CD14-positive monocyte (primary cell): ENCODE data around the gene PPP3CA. TPM values are rescaled to one million over a fixed set of nuclear protein-coding genes. Genes with fewer than 3 reads are reported as not detected.

Experiments used
- DNase-seq, 3 donors: peaks; one replicate each; pipeline ENCODE4 v3.0.0-alpha.2; 2011 to 2022
- H2AFZ ChIP-seq: 2 replicates; pipeline ENCODE4 v1.6.0; 2012; ENCODE audit warnings: mild to moderate bottlenecking, low read depth, low read length, inconsistent platforms; ENCODE audit not compliant: insufficient read depth, poor library complexity, severe bottlenecking
- H3K27ac ChIP-seq, 2 donors: 1 replicate in 1 of 2; 2 replicates in 1 of 2; pipeline ENCODE4 v1.5.1; 2012 to 2013; ENCODE audit warnings: low read length in 2 of 2, control low read depth in 1 of 2, inconsistent platforms in 1 of 2, low read depth in 1 of 2, mild to moderate bottlenecking in 1 of 2
- H3K27me3 ChIP-seq, 2 donors: one replicate each; pipeline versions ENCODE4 v1.6.0 to v1.6.1; 2011 to 2013; ENCODE audit warnings: low read length in 2 of 2; ENCODE audit not compliant: control insufficient read depth in 2 of 2, insufficient read depth in 2 of 2
- H3K36me3 ChIP-seq, 2 donors: replicated peaks in 1 of 2; 1 replicate in 1 of 2; 2 replicates in 1 of 2; pipeline versions ENCODE4 v1.5.1 to v1.6.1; 2012 to 2013; ENCODE audit warnings: low read length in 2 of 2, control low read depth in 1 of 2, inconsistent platforms in 1 of 2, mild to moderate bottlenecking in 1 of 2; ENCODE audit not compliant: insufficient read depth in 2 of 2, control insufficient read depth in 1 of 2
- H3K4me1 ChIP-seq, 2 donors: 1 replicate in 1 of 2; 2 replicates in 1 of 2; pipeline versions ENCODE4 v1.5.1 to v1.6.1; 2012 to 2013; ENCODE audit warnings: low read length in 2 of 2, control low read depth in 1 of 2, inconsistent platforms in 1 of 2, mild to moderate bottlenecking in 1 of 2, moderate library complexity in 1 of 2; ENCODE audit not compliant: insufficient read depth in 2 of 2, control insufficient read depth in 1 of 2
- H3K4me2 ChIP-seq: replicated peaks from 2 replicates; pipeline ENCODE3; 2012; ENCODE audit warnings: low read length, moderate library complexity, mild to moderate bottlenecking; ENCODE audit not compliant: poor library complexity, severe bottlenecking; ENCODE audit errors: extremely low read depth
- H3K4me3 ChIP-seq, 3 experiments: fragments of 200-600 bp in 1 of 3; sonication (generic) in 1 of 3; replicated peaks in 1 of 3; 1 replicate in 2 of 3; 2 replicates in 1 of 3; pipeline ENCODE4 v1.5.1; 2011 to 2013; ENCODE audit warnings: low read length in 3 of 3, mild to moderate bottlenecking in 3 of 3, control low read depth in 2 of 3, low read depth in 2 of 3, inconsistent platforms in 1 of 3, moderate library complexity in 1 of 3
- H3K79me2 ChIP-seq: 2 replicates; pipeline ENCODE4 v1.6.0; 2012; ENCODE audit warnings: mild to moderate bottlenecking, control low read depth, inconsistent platforms, low read length, moderate library complexity; ENCODE audit not compliant: insufficient read depth
- H3K9ac ChIP-seq: 2 replicates; pipeline ENCODE4 v1.6.0; 2017; ENCODE audit warnings: low read length, mild to moderate bottlenecking; ENCODE audit not compliant: insufficient read depth, poor library complexity, severe bottlenecking
- H3K9me3 ChIP-seq, 2 donors: replicated peaks in 1 of 2; 1 replicate in 1 of 2; 2 replicates in 1 of 2; pipeline versions ENCODE4 v1.5.1 to v1.6.1; 2012 to 2013; ENCODE audit warnings: low read length in 2 of 2, control low read depth in 1 of 2; ENCODE audit not compliant: control insufficient read depth in 1 of 2, insufficient read depth in 1 of 2
- H4K20me1 ChIP-seq: 2 replicates; pipeline ENCODE4 v1.6.0; 2012; ENCODE audit warnings: mild to moderate bottlenecking, low read length, control low read depth, moderate library complexity; ENCODE audit not compliant: insufficient read depth
- H3K27ac Mint-ChIP-seq, 7 donors: one replicate each; pipeline ENCODE4 v1.8.0; 2020; ENCODE audit warnings: mild to moderate bottlenecking in 7 of 7, mixed read lengths in 7 of 7, moderate library complexity in 6 of 7, inconsistent platforms in 2 of 7
- H3K27me3 Mint-ChIP-seq, 3 donors: one replicate each; pipeline ENCODE4 v1.8.0; 2021 to 2022; ENCODE audit warnings: low read depth in 3 of 3, mild to moderate bottlenecking in 3 of 3, mixed read lengths in 3 of 3, moderate library complexity in 3 of 3, inconsistent platforms in 1 of 3
- H3K36me3 Mint-ChIP-seq, 2 donors: one replicate each; pipeline ENCODE4 v1.8.0; 2020; ENCODE audit warnings: mixed read lengths in 2 of 2, inconsistent platforms in 1 of 2, mild to moderate bottlenecking in 1 of 2
- H3K4me1 Mint-ChIP-seq: one replicate; pipeline ENCODE4 v1.8.0; 2020; ENCODE audit warnings: mild to moderate bottlenecking, mixed read lengths
- H3K4me3 Mint-ChIP-seq, 2 donors: one replicate each; pipeline ENCODE4 v1.8.0; 2020; ENCODE audit warnings: mild to moderate bottlenecking in 2 of 2, mixed read lengths in 2 of 2, moderate library complexity in 1 of 2
- H3K9me3 Mint-ChIP-seq, 7 donors: one replicate each; pipeline ENCODE4 v1.8.0; 2020 to 2022; ENCODE audit warnings: mixed read lengths in 7 of 7, mild to moderate bottlenecking in 6 of 7, moderate library complexity in 6 of 7, inconsistent platforms in 2 of 7
- WGBS: methylation state at CpG from one replicate; pipeline ENCODE4 v1.1.5; 2013; ENCODE audit warnings: missing lambda C conversion rate; ENCODE audit not compliant: insufficient coverage; 5-methylcytosine and 5-hydroxymethylcytosine counted together
- intact Hi-C, 2 donors: fragments of 100-400 bp; cut with micrococcal nuclease; formaldehyde crosslinking; loops; one replicate each; pipeline versions ENCODE4 v1.15.0 to v1.15.1; 2023
- polyA plus RNA-seq, 3 donors: library from polyadenylated mRNA; depleted of rRNA in 1 of 3; unstranded in 2 of 3; stranded (reverse) in 1 of 3; fragments of 300-500 nt in 2 of 3; fragments of >200 nt in 1 of 3; fragmentation: Illumina TruSeq in 2 of 3; gene quantifications; 1 replicate in 2 of 3; 2 replicates in 1 of 3; pipeline ENCODE4 v1.2.3, GENCODE V29; 2012 to 2021
- TF ChIP-seq, protein P1 (sequence below): fragments of 200-600 bp; IDR thresholded peaks from one replicate; pipeline ENCODE4 v1.8.0; 2022; ENCODE audit warnings: antibody characterized with exemption, mild to moderate bottlenecking

PPP3CA gene
- polyA plus RNA-seq, 3 donors: 5.1 to 9.7 (median 8.9) TPM

DNA sequence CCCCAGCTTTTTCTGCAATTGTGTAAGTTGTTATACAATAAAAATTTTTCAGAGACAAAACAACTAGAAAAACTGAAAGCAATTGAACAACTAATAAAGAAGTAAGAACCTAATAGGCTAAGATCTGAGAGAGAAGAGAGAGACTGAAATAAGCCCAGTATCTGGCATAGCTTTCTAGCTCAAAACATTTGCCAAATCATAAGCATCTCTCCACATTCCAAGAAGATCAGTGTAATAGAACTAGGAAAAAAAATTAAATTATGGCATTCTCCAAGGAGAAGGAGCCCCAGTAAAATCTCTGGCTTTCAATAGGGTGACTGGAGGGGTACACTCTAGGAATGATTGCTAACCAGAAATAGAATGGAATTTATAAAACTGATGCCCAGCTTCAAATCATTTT is 19.0 kb upstream of the PPP3CA start:
- Mint-ChIP-seq H3K9me3 (peaks cover 4 to 20% (median 9%) of the 10 kb centered on the region in 7 donors), H3K27me3 (peaks cover 0 to 3% (median 0%) of the 10 kb centered on the region in 3 donors), H3K4me1 (no peaks in the 10 kb centered on the region), H3K27ac (no peak overlapping the region), H3K36me3 (no peaks in the 10 kb centered on the region), H3K4me3 (no peak overlapping the region)
- Histone ChIP-seq H3K36me3 (no peaks in the 10 kb centered on the region), H3K4me2 (no peak overlapping the region), H3K79me2 (no peaks in the 10 kb centered on the region), H3K9me3 (peaks cover 0 to 2% of the 10 kb centered on the region in 2 donors), H2AFZ (no peak overlapping the region), H4K20me1 (no peaks in the 10 kb centered on the region), H3K27me3 (no peaks in the 10 kb centered on the region), H3K27ac (no peak overlapping the region), H3K4me3 (no peak overlapping the region), H3K4me1 (no peaks in the 10 kb centered on the region), H3K9ac (no peak overlapping the region)
- intact Hi-C loops: no loop called here
- TF ChIP-seq, protein P1, sequence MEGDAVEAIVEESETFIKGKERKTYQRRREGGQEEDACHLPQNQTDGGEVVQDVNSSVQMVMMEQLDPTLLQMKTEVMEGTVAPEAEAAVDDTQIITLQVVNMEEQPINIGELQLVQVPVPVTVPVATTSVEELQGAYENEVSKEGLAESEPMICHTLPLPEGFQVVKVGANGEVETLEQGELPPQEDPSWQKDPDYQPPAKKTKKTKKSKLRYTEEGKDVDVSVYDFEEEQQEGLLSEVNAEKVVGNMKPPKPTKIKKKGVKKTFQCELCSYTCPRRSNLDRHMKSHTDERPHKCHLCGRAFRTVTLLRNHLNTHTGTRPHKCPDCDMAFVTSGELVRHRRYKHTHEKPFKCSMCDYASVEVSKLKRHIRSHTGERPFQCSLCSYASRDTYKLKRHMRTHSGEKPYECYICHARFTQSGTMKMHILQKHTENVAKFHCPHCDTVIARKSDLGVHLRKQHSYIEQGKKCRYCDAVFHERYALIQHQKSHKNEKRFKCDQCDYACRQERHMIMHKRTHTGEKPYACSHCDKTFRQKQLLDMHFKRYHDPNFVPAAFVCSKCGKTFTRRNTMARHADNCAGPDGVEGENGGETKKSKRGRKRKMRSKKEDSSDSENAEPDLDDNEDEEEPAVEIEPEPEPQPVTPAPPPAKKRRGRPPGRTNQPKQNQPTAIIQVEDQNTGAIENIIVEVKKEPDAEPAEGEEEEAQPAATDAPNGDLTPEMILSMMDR: no peak
- DNase-seq: no peak

DNA sequence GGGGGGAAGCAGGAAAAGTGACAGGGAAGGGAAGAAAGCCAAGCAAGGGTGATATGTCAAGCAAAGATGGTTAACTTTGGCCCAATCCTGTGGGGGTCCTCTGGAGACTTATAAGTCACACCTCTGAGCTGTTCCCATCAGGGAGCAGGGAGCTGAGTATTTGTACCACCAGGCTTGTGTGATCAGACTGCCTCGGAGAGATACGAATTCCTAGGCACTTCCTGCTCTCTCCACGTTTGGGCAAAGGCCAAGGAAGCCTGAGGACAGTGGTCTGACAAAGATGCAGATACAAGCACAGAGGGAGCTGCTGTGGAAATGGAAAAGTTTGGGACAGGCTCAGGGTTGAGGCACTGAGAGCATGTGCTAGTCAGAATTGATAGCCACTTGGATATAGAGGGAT is 10.4 kb upstream of the PPP3CA start:
- Mint-ChIP-seq H3K4me1 (peaks cover 7% of the 10 kb centered on the region), H3K27me3 (no peaks in the 10 kb centered on the region), H3K4me3 (no peak overlapping the region), H3K9me3 (peaks cover 0 to 10% (median 4%) of the 10 kb centered on the region in 7 donors), H3K27ac (peak overlapping the region in 2 of 7 donors; percentile 16 to 18), H3K36me3 (no peaks in the 10 kb centered on the region)
- TF ChIP-seq, protein P1: no peak
- Histone ChIP-seq H2AFZ (no peak overlapping the region), H4K20me1 (no peaks in the 10 kb centered on the region), H3K36me3 (no peaks in the 10 kb centered on the region), H3K79me2 (no peaks in the 10 kb centered on the region), H3K9me3 (no peaks in the 10 kb centered on the region), H3K27me3 (no peaks in the 10 kb centered on the region), H3K4me2 (no peak overlapping the region), H3K27ac (no peak overlapping the region), H3K9ac (no peak overlapping the region), H3K4me3 (no peak overlapping the region), H3K4me1 (no peaks in the 10 kb centered on the region)
- DNase-seq: no peak
- 100% methylated on average over 3 of the region's 3 CpGs for WGBS
- intact Hi-C loops: no loop called here
